Activated CD8-positive, alpha-beta memory T cell treated with anti-CD3 and anti-CD28 coated beads, Interleukin-2, amount 50 U/mL, for 48 hours (primary cell): Measurements from ENCODE around the gene CBX5.
"Not testable (repeated sequence)": the region's sequence is repeated elsewhere in the genome, so short reads cannot be mapped to it uniquely, and the experiment has no call there.

Experiments used
- DNase-seq: peaks from one replicate; pipeline ENCODE4 v3.0.0-alpha.2; 2020

The CBX5 gene

GRCh38 chr12:54195737-54196347, 84.1 kb downstream of the CBX5 start:
- no peak for DNase-seq

GRCh38 chr12:54195080-54195736, 84.7 kb downstream of the CBX5 start:
- no peak for DNase-seq

GRCh38 chr12:54194611-54195010, 85.3 kb downstream of the CBX5 start:
- DNase-seq, result not testable (repeated sequence)

- no peak for DNase-seq
Measured at GRCh38 chr12:54193434-54193833, 86.5 kb downstream of the CBX5 start.

GRCh38 chr12:54191550-54192022, 88.3 kb downstream of the CBX5 start:
- peak; percentile 82 for DNase-seq

GRCh38 chr12:54191126-54191525, 88.8 kb downstream of the CBX5 start:
- DNase-seq, result no peak

GRCh38 chr12:54189198-54189539, 90.8 kb downstream of the CBX5 start:
- DNase-seq, result peak; percentile 58

- no peak for DNase-seq
Measured at GRCh38 chr12:54187075-54187474, 92.8 kb downstream of the CBX5 start.

GRCh38 chr12:54185919-54186318, 94.0 kb downstream of the CBX5 start:
- no peak for DNase-seq

GRCh38 chr12:54185297-54185696, 94.6 kb downstream of the CBX5 start:
- not testable (repeated sequence) for DNase-seq

GRCh38 chr12:54184024-54184805, 95.7 kb downstream of the CBX5 start:
- DNase-seq, result no peak

- DNase-seq, result no peak
Measured at GRCh38 chr12:54182981-54183380, 96.9 kb downstream of the CBX5 start.

- no peak for DNase-seq
Measured at GRCh38 chr12:54182086-54182485, 97.8 kb downstream of the CBX5 start.
